HEK293 (cell line): Measurements from ENCODE around the gene MYLK2.

Experiments used
- HIC1 ChIP-seq: fragments of 450-650 bp; formaldehyde crosslinking; IDR thresholded peaks from 2 replicates; pipeline ENCODE4 v1.5.1; 2016; ENCODE audit warnings: missing biosample characterization, missing genetic modification characterization
- OVOL3 ChIP-seq: fragments of 450-650 bp; formaldehyde crosslinking; IDR thresholded peaks from 2 replicates; pipeline ENCODE4 v1.5.1; 2016; ENCODE audit warnings: missing biosample characterization, missing genetic modification characterization
- REST ChIP-seq: fragments of 450-650 bp; formaldehyde crosslinking; IDR thresholded peaks from 2 replicates; pipeline ENCODE4 v1.5.1; 2016; ENCODE audit warnings: missing biosample characterization, missing genetic modification characterization
- ZBTB10 ChIP-seq: fragments of 450-650 bp; formaldehyde crosslinking; IDR thresholded peaks from 2 replicates; pipeline ENCODE4 v1.5.1; 2016; ENCODE audit warnings: missing biosample characterization, missing genetic modification characterization
- ZBTB48 ChIP-seq: fragments of 450-650 bp; formaldehyde crosslinking; IDR thresholded peaks from 2 replicates; pipeline ENCODE4 v1.5.1; 2016; ENCODE audit warnings: missing biosample characterization, missing genetic modification characterization
- ZNF10 ChIP-seq: fragments of 450-650 bp; formaldehyde crosslinking; IDR thresholded peaks from 2 replicates; pipeline ENCODE4 v1.5.1; 2017; ENCODE audit warnings: missing biosample characterization, missing genetic modification characterization
- ZNF341 ChIP-seq: fragments of 450-650 bp; formaldehyde crosslinking; IDR thresholded peaks from 2 replicates; pipeline ENCODE4; 2016; ENCODE audit warnings: low read depth, missing biosample characterization, missing genetic modification characterization
- ZNF48 ChIP-seq: fragments of 450-650 bp; formaldehyde crosslinking; IDR thresholded peaks from 2 replicates; pipeline ENCODE4 v1.5.1; 2016; ENCODE audit warnings: missing biosample characterization, missing genetic modification characterization
- ZNF518A ChIP-seq: fragments of 450-650 bp; formaldehyde crosslinking; conservative IDR thresholded peaks from 2 replicates; pipeline ENCODE4 v1.5.1; 2016; ENCODE audit warnings: low read depth, missing biosample characterization, missing genetic modification characterization
- ZNF747 ChIP-seq: fragments of 450-650 bp; formaldehyde crosslinking; IDR thresholded peaks from 2 replicates; pipeline ENCODE4 v1.5.1; 2016; ENCODE audit warnings: missing biosample characterization, missing genetic modification characterization
- TF ChIP-seq, protein P1 (sequence below): fragments of 450-650 bp; formaldehyde crosslinking; IDR thresholded peaks from 2 replicates; pipeline ENCODE4 v1.5.1; 2016; ENCODE audit warnings: missing biosample characterization, missing genetic modification characterization
- TF ChIP-seq, protein P2 (sequence below): fragments of 450-650 bp; formaldehyde crosslinking; IDR thresholded peaks from 2 replicates; pipeline ENCODE4 v1.5.1; 2016; ENCODE audit warnings: missing biosample characterization, missing genetic modification characterization

MYLK2 gene

DNA sequence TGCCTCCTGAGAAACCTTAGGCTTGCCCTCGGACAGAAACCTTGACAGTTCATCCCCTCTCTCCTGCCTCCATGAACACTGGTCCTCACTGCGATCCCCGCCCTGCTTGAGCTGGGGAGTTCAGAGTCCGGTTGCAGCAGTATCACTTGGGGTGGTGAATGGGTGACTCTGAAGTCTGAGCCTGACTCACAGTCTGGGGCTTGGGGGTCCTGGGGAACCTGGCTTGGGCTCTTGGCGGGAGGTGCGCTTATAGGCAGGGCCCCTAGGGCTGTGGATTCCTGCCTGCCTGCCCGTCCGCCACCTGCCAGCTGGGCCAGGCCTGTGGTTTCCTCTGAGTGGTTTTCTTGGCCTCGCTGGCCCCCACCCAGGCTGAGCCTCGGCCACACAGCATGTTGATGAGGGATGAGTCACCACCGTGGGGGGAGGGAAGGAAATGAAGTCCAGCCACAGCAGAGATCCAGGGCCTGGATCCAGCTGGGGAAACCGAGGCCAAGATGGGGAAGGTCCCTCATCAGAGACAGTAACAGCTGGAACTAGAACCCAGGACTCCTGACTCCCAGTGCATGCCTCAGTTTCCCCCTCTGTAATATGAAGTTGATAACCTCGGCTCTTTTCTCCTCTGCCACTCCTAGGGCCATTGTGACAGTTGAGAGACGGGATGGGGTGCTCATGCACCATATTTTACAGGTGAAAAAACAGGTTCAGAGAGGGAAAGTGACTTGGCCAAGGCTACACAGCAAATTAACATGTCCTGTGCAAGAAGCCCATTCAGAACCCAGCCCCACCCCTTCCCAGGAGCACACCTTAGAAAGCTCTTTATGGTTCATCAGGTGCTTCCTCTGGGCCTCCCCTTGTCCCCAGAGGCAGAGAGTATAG, 17.1 kb downstream of the MYLK2 start (continued):
- no peak for TF ChIP-seq ZNF518A (tag by site-specific recombination)
- no peak for TF ChIP-seq ZNF48 (tag by site-specific recombination)
- peak; percentile 44; the same call in 1 of the 2 replicates for TF ChIP-seq ZBTB10
- no peak for TF ChIP-seq OVOL3
- 0 out of 2 replicates have a peak, but pooled peaks have one; percentile 25 for TF ChIP-seq REST (tag by site-specific recombination)
- TF ChIP-seq, protein P1, sequence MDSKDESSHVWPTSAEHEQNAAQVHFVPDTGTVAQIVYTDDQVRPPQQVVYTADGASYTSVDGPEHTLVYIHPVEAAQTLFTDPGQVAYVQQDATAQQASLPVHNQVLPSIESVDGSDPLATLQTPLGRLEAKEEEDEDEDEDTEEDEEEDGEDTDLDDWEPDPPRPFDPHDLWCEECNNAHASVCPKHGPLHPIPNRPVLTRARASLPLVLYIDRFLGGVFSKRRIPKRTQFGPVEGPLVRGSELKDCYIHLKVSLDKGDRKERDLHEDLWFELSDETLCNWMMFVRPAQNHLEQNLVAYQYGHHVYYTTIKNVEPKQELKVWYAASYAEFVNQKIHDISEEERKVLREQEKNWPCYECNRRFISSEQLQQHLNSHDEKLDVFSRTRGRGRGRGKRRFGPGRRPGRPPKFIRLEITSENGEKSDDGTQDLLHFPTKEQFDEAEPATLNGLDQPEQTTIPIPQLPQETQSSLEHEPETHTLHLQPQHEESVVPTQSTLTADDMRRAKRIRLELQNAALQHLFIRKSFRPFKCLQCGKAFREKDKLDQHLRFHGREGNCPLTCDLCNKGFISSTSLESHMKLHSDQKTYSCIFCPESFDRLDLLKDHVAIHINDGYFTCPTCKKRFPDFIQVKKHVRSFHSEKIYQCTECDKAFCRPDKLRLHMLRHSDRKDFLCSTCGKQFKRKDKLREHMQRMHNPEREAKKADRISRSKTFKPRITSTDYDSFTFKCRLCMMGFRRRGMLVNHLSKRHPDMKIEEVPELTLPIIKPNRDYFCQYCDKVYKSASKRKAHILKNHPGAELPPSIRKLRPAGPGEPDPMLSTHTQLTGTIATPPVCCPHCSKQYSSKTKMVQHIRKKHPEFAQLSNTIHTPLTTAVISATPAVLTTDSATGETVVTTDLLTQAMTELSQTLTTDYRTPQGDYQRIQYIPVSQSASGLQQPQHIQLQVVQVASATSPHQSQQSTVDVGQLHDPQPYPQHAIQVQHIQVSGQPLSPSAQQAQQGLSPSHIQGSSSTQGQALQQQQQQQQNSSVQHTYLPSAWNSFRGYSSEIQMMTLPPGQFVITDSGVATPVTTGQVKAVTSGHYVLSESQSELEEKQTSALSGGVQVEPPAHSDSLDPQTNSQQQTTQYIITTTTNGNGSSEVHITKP: 0 out of 2 replicates have a peak, but pooled peaks have one; percentile 31
- TF ChIP-seq ZNF341: peak; percentile 12; the same call in 1 of the 2 replicates
- peak; percentile 32; the same call in 1 of the 2 replicates for TF ChIP-seq ZBTB48 (tag by site-specific recombination)
- TF ChIP-seq ZNF747 (tag by site-specific recombination): no peak
- no peak for TF ChIP-seq ZNF10 (tag by site-specific recombination)
- TF ChIP-seq, protein P2, sequence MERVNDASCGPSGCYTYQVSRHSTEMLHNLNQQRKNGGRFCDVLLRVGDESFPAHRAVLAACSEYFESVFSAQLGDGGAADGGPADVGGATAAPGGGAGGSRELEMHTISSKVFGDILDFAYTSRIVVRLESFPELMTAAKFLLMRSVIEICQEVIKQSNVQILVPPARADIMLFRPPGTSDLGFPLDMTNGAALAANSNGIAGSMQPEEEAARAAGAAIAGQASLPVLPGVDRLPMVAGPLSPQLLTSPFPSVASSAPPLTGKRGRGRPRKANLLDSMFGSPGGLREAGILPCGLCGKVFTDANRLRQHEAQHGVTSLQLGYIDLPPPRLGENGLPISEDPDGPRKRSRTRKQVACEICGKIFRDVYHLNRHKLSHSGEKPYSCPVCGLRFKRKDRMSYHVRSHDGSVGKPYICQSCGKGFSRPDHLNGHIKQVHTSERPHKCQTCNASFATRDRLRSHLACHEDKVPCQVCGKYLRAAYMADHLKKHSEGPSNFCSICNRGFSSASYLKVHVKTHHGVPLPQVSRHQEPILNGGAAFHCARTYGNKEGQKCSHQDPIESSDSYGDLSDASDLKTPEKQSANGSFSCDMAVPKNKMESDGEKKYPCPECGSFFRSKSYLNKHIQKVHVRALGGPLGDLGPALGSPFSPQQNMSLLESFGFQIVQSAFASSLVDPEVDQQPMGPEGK (tag by site-specific recombination): peak; percentile 78
- TF ChIP-seq HIC1: peak; percentile 95
